GM19328 (cell line): ENCODE results near the gene OR5AR1.
"Not testable (repeated sequence)": the region's sequence is repeated elsewhere in the genome, so short reads cannot be mapped to it uniquely, and the experiment has no call there.

ENCODE experiments used
- ATAC-seq: cut with Tn5 transposase; IDR thresholded peaks from one replicate; pipeline ENCODE4 v1.9.1; 2021; ENCODE audit warnings: mild to moderate bottlenecking, moderate library complexity; ENCODE audit not compliant: unreplicated experiment

The OR5AR1 gene

GRCh38 chr11:56663386-56663785, at the start of gene OR5AR1:
Gene OR5AR1, plus strand, starts transcription at chr11:56663686. Its CDS starts 0 bp downstream, at chr11:56663686.
- ATAC-seq: no peak

GRCh38 chr11:56624661-56625110, 38.8 kb upstream of the OR5AR1 start:
- no peak for ATAC-seq

GRCh38 chr11:56625946-56626345, 37.5 kb upstream of the OR5AR1 start:
- no peak for ATAC-seq

GRCh38 chr11:56632329-56632728, 31.2 kb upstream of the OR5AR1 start:
- no peak for ATAC-seq

- no peak for ATAC-seq
Observed at GRCh38 chr11:56636861-56637260, 26.6 kb upstream of the OR5AR1 start.

GRCh38 chr11:56637500-56637899, 26.0 kb upstream of the OR5AR1 start:
- no peak for ATAC-seq

GRCh38 chr11:56642339-56642738, 21.1 kb upstream of the OR5AR1 start, which contains the start of gene OR5AP2:
Gene OR5AP2, minus strand, starts transcription at chr11:56642439. Its CDS starts 0 bp downstream, at chr11:56642439.
- no peak for ATAC-seq

- ATAC-seq: no peak
Observed at GRCh38 chr11:56659755-56660154, 3.7 kb upstream of the OR5AR1 start.

- ATAC-seq: no peak
Observed at GRCh38 chr11:56670984-56671383, 7.5 kb downstream of the OR5AR1 start.

GRCh38 chr11:56688554-56689100, 25.1 kb downstream of the OR5AR1 start:
- no peak for ATAC-seq

- ATAC-seq: not testable (repeated sequence)
Observed at GRCh38 chr11:56691179-56691578, 27.7 kb downstream of the OR5AR1 start.

GRCh38 chr11:56693428-56693827, 29.9 kb downstream of the OR5AR1 start:
- ATAC-seq: no peak

GRCh38 chr11:56698795-56699194, 35.3 kb downstream of the OR5AR1 start, which contains the start of gene OR9G1:
Gene OR9G1, plus strand, starts transcription at chr11:56699095. Its CDS starts 1,293 bp downstream, at chr11:56700388.
- ATAC-seq: no peak

- no peak for ATAC-seq
Observed at GRCh38 chr11:56700242-56700913, 36.9 kb downstream of the OR5AR1 start.

GRCh38 chr11:56700914-56701485, 37.5 kb downstream of the OR5AR1 start:
- no peak for ATAC-seq

GRCh38 chr11:56705784-56706396, 42.4 kb downstream of the OR5AR1 start:
- no peak for ATAC-seq

- ATAC-seq: no peak
Observed at GRCh38 chr11:56706486-56706885, 43.0 kb downstream of the OR5AR1 start.

GRCh38 chr11:56714206-56714605, 50.7 kb downstream of the OR5AR1 start:
- ATAC-seq: no peak
